A673 (cell line): ENCODE results near the gene ALOXE3. TPM values are rescaled to one million over a fixed set of nuclear protein-coding genes. Genes with fewer than 3 reads are reported as not detected.

ENCODE experiments used
- BruUV-seq: library from RNA; stranded (reverse); fragments of 400-500 nt; replicated peaks from 2 replicates; lab custom pipeline; 2021; lab: Mats Ljungman, UMichigan
- CTCF ChIA-PET: fragments of 300-600 bp; sonication (Branson Sonifier 250); formaldehyde crosslinking; loops from one replicate; lab custom pipeline; 2022; ENCODE audit warnings: antibody characterized with exemption; lab: Charles Lee
- POLR2A ChIA-PET: fragments of 300-600 bp; sonication (Branson Sonifier 250); formaldehyde crosslinking; loops from one replicate; lab custom pipeline; 2022; ENCODE audit warnings: antibody characterized with exemption; ENCODE audit not compliant: low non-redundant PET; lab: Charles Lee
- DNase-seq: peaks from one replicate; pipeline ENCODE4 v3.0.0-alpha.2; 2015; ENCODE audit warnings: low spot score
- H3K27ac ChIP-seq: fragments of 200-600 bp; sonication (generic); 2 replicates; pipeline ENCODE4 v1.5.1; 2016; ENCODE audit warnings: mixed run types, low read depth, mild to moderate bottlenecking, mixed read lengths, antibody characterized with exemption, low read length; ENCODE audit not compliant: poor library complexity, severe bottlenecking
- H3K27me3 ChIP-seq: fragments of 200-600 bp; sonication (generic); replicated peaks from 2 replicates; pipeline ENCODE4 v1.6.1; 2017; ENCODE audit warnings: mixed run types, low read depth, mild to moderate bottlenecking, mixed read lengths, antibody characterized with exemption, low read length; ENCODE audit not compliant: insufficient read depth, poor library complexity
- H3K36me3 ChIP-seq: fragments of 200-600 bp; sonication (generic); 2 replicates; pipeline ENCODE4 v1.6.1; 2016; ENCODE audit warnings: mixed run types, mild to moderate bottlenecking, mixed read lengths, antibody characterized with exemption, low read length; ENCODE audit not compliant: insufficient read depth, poor library complexity, severe bottlenecking
- H3K4me1 ChIP-seq: fragments of 200-600 bp; sonication (generic); 2 replicates; pipeline ENCODE4 v1.6.1; 2017; ENCODE audit warnings: mixed run types, mild to moderate bottlenecking, mixed read lengths, antibody characterized with exemption, low read length; ENCODE audit not compliant: insufficient read depth, poor library complexity, severe bottlenecking
- H3K4me3 ChIP-seq: fragments of 200-600 bp; sonication (generic); 2 replicates; pipeline ENCODE4 v1.5.1; 2016; ENCODE audit warnings: low read depth, mixed run types, mild to moderate bottlenecking, mixed read lengths, low read length; ENCODE audit not compliant: poor library complexity, severe bottlenecking
- H3K9me3 ChIP-seq: fragments of 200-600 bp; sonication (generic); 2 replicates; pipeline ENCODE4 v1.6.1; 2016; ENCODE audit warnings: mixed run types, low read depth, mild to moderate bottlenecking, mixed read lengths, antibody characterized with exemption, low read length; ENCODE audit not compliant: poor library complexity, severe bottlenecking
- EZH2 ChIP-seq: fragments of 200-600 bp; sonication (generic); IDR thresholded peaks from 2 replicates; pipeline ENCODE4 v1.6.1; 2017; ENCODE audit warnings: borderline replicate concordance, low read depth, mild to moderate bottlenecking, mixed read lengths, antibody characterized with exemption, low read length; ENCODE audit not compliant: poor library complexity, severe bottlenecking
- intact Hi-C: fragments of 100-400 bp; cut with micrococcal nuclease; formaldehyde crosslinking; loops from one replicate; pipeline ENCODE4 v1.10.0; 2022; ENCODE audit not compliant: unreplicated experiment
- total RNA-seq: library from RNA; stranded (reverse); gene quantifications from 2 replicates; pipeline ENCODE4 v1.2.3, GENCODE V29; 2021
- TF ChIP-seq, protein P1 (sequence below): fragments of 300-800, 200-600 bp; sonication (generic); conservative IDR thresholded peaks from 2 replicates; pipeline ENCODE4 v1.5.1; 2017; ENCODE audit warnings: low read depth, mild to moderate bottlenecking, antibody characterized with exemption, low read length, moderate library complexity, mixed read lengths

ALOXE3 gene
- total RNA-seq, 1 experiment from 2014 or later = not detected

DNA sequence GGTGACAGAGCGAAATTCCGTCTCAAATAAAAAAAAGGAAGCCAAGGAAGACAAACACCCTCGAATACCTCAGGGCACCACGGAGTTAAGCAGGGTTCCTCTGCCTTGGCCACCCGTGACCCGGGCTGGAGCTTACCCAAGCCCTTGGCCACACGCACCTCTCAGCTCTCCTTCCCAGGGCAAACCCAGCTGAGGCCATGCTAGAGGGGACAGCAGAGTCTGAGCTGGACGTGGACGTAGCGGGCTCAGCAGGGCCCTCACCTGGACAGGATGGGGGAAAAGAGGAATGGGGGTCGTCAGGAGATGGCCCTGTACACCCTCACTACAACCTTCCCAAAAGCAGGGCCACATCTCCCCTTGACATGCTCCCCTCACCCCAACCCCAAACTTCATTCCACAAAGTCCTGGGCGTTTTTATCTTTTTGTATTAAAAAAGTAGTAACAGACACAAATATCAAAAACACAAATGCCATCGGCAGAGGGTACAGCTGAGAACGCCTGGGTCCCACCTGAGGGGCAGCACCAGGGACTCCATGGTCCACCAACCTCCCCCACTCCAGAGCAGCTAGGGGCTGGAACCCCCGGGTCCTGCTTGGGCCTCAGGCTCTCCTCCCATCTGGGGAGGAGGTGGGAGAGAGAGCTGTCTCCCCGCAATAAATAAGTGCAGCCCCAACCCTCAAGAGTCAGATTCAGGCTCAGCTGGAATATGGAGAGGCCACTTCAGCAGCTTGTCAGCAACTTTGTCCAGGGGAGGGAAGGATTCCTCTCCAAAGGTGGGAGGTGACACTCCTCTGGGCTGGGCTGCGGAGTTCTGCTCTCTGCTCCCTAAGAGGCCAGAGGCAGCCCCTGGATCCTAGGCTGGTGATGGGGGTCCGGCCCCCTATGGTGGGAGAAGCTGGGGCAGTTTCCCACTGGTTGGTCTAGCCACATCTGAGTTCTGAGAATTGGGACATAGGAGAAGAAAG lies 22.0 kb upstream of the ALOXE3 start:
- CTCF ChIA-PET = no interaction called here
- DNase-seq = no peak

DNA sequence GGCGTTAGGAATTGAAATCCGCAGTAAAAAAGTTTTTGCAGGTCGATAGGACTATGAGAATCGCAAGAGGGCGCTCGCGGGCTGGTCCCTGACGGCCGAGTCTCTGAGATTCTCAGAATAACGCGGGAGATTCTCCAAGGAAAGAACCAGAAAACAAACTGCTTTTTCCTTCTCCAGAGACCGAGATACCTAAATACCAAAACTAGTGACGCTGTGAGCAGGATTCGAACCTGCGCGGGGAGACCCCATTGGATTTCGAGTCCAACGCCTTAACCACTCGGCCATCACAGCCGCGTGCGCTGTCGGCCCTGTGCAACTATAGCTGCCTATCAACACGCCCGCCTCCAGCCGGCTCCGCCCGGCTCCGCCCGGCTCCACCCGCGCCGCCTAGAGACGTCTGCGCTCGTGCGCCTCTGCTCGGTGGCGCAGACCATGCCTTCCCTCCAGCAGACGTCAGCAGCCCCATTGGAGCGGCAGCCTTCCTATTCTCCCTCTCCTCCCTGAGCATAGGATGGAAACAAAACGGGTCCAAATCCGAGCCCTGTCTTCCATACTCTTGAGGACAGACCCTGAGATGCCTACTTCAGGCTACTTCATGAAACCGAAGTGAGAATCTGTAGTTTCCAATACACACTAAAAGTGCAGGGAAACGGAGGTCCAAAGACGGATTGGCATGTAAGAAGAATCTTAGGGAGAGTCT lies 20.5 kb upstream of the ALOXE3 start:
- intact Hi-C loops = loop anchor here (1.0 to 2.0 kb wide), 5 partner anchors 13 to 83 kb away; partner anchors contain the start of gene PER1
- TSS peak; percentile 86 for BruUV-seq
- peak overlapping the region; percentile 55 for H3K4me3 ChIP-seq
- H3K27me3 ChIP-seq = no peaks in the 10 kb centered on the region
- ChIA-PET CTCF (no interaction called here), POLR2A (interaction anchor here (0.6 kb wide), 1 partner anchor 53 kb away, joined by 3 read pairs; no protein-coding TSS in a partner anchor)
- peak overlapping the region; percentile 87 for H3K27ac ChIP-seq
- H3K4me1 ChIP-seq = no peaks in the 10 kb centered on the region
- TF ChIP-seq, protein P1, sequence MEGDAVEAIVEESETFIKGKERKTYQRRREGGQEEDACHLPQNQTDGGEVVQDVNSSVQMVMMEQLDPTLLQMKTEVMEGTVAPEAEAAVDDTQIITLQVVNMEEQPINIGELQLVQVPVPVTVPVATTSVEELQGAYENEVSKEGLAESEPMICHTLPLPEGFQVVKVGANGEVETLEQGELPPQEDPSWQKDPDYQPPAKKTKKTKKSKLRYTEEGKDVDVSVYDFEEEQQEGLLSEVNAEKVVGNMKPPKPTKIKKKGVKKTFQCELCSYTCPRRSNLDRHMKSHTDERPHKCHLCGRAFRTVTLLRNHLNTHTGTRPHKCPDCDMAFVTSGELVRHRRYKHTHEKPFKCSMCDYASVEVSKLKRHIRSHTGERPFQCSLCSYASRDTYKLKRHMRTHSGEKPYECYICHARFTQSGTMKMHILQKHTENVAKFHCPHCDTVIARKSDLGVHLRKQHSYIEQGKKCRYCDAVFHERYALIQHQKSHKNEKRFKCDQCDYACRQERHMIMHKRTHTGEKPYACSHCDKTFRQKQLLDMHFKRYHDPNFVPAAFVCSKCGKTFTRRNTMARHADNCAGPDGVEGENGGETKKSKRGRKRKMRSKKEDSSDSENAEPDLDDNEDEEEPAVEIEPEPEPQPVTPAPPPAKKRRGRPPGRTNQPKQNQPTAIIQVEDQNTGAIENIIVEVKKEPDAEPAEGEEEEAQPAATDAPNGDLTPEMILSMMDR = peak; percentile 91
- TF ChIP-seq EZH2 = no peak
- peak; percentile 99 for DNase-seq
- H3K36me3 ChIP-seq = peaks cover 24% of the 10 kb centered on the region
- no peaks in the 10 kb centered on the region for H3K9me3 ChIP-seq

More for the DNA sequence above, 22.0 kb upstream of the ALOXE3 start:
- no peak for TF ChIP-seq EZH2
- TF ChIP-seq, protein P1 = no peak
- no peak overlapping the region for H3K4me3 ChIP-seq
- no TSS peak for BruUV-seq
- no peaks in the 10 kb centered on the region for H3K4me1 ChIP-seq
- POLR2A ChIA-PET = no interaction called here
- no peaks in the 10 kb centered on the region for H3K9me3 ChIP-seq
- no peaks in the 10 kb centered on the region for H3K27me3 ChIP-seq
- H3K36me3 ChIP-seq = peaks cover 38% of the 10 kb centered on the region
- no peak overlapping the region for H3K27ac ChIP-seq
- intact Hi-C loops = no loop called here

DNA sequence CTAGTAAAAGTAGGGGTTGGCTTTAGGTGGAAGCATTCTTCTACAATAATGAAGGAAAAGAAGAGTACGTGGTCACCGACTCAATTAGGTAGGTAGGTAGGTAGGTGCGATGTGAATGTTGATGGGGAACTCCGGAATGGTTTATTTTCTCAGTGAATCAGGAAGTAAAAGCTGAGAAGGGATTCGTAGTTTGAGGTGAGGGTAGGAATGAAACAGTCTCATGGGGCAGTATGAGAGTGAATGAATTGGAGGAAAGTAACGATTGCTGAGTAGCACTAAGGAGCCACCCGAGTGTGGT lies 20.0 kb upstream of the ALOXE3 start:
- H3K27ac ChIP-seq = peak overlapping the region; percentile 41
- TF ChIP-seq EZH2 = no peak
- TF ChIP-seq, protein P1 = no peak
- H3K4me3 ChIP-seq = peak overlapping the region; percentile 55
- intact Hi-C loops = loop anchor here (2.0 kb wide), 2 partner anchors 18 to 48 kb away; no protein-coding TSS in a partner anchor
- H3K36me3 ChIP-seq = peaks cover 23% of the 10 kb centered on the region
- BruUV-seq = no TSS peak
- DNase-seq = no peak
- no peaks in the 10 kb centered on the region for H3K4me1 ChIP-seq
- ChIA-PET CTCF (interaction anchor here (0.7 kb wide), 1 partner anchor 19 kb away, joined by 4 read pairs; no protein-coding TSS in a partner anchor), POLR2A (interaction anchor here (0.8 kb wide), 1 partner anchor 19 kb away, joined by 5 read pairs; no protein-coding TSS in a partner anchor)
- no peaks in the 10 kb centered on the region for H3K9me3 ChIP-seq
- H3K27me3 ChIP-seq = no peaks in the 10 kb centered on the region
